HG03159 (cell line): ENCODE measurements around the gene GAGE13.
"Not testable (repeated sequence)": the region's sequence is repeated elsewhere in the genome, so short reads cannot be mapped to it uniquely, and the experiment has no call there.

Source experiments
- ATAC-seq: cut with Tn5 transposase; IDR thresholded peaks from one replicate; pipeline ENCODE4 v1.9.1; 2021; ENCODE audit warnings: mild to moderate bottlenecking, moderate library complexity; ENCODE audit not compliant: unreplicated experiment

GAGE13 gene

GRCh38 chrX:49330421-49330820 is 961 bp upstream of the GAGE13 start:
- ATAC-seq: not testable (repeated sequence)

DNA sequence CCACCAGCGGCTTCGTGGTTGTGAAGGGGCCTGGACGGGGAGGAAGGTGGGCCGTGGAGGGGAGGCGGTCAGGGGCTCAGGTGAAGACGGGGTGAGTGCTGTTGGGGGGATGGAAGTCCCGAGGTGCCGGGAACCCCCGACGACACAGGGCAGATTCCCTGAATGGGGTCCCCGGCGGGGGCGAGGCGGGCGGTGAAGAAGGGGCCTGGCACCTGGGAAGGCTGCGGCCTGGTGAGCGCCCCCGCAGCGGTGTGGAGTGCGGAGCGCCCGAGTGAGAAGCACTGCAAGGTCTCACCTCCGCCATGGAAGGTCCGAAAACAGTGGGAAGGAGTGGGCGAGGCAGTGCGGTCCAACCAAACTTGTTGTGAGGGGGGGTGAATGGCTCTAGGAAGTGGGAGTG is 459 bp downstream of the GAGE13 start:
- ATAC-seq: not testable (repeated sequence)

- not testable (repeated sequence) for ATAC-seq
Observed at GRCh38 chrX:49341449-49341848, 10.1 kb downstream of the GAGE13 start.

GRCh38 chrX:49344496-49345175 is 13.3 kb downstream of the GAGE13 start:
- not testable (repeated sequence) for ATAC-seq

GRCh38 chrX:49345402-49345801 is 14.0 kb downstream of the GAGE13 start:
- ATAC-seq: not testable (repeated sequence)

DNA sequence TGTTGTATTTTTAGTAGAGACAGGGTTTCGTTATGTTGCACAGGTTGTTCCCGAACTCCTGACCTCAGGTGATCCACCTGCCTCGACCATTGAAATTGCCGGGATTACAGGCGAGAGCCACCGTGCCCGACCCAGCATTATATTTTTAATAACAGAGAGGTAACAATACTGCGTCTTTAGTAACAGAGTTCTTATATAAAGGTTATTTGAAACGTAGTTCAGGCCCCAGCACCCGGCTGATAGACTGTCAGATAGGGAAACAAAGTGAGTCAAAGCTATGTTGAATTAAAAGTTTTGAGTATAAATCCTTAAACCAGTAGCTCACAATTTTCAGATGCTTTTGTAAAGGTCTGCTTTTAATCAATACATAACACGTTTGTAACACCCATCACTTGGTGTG is 14.8 kb downstream of the GAGE13 start:
- not testable (repeated sequence) for ATAC-seq
